HG02870 (cell line): Measurements from ENCODE around the gene SLC22A25.
"Not testable (repeated sequence)": the region's sequence is repeated elsewhere in the genome, so short reads cannot be mapped to it uniquely, and the experiment has no call there.

ENCODE experiments used
- ATAC-seq: cut with Tn5 transposase; IDR thresholded peaks from one replicate; pipeline ENCODE4 v1.9.1; 2021; ENCODE audit warnings: mild to moderate bottlenecking, moderate library complexity; ENCODE audit not compliant: unreplicated experiment

SLC22A25 gene

DNA sequence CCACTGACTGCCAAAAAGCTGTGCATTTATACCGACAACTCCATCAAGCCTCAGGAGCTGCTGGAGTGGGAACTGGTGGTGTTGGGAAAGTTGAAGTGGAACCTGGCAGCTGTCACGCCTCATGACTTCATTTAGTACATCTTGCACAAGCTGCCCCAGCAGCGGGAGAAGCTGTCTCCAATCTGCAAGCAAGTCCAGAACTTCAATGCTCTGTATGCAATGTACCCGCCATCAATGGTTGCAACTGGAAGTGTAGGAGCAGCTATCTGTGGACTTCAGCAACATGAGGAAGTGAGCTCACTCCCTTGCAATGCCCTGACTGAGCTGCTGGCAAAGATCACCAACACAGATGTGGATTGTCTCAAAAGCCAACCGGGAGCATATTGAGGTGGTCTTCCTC, at the start of gene SLC22A25:
SLC22A25 (minus strand) TSS at position 67 of the 400 bp plus-strand sequence. CDS start 13,947 bp downstream, outside the sequence.
- no peak for ATAC-seq

DNA sequence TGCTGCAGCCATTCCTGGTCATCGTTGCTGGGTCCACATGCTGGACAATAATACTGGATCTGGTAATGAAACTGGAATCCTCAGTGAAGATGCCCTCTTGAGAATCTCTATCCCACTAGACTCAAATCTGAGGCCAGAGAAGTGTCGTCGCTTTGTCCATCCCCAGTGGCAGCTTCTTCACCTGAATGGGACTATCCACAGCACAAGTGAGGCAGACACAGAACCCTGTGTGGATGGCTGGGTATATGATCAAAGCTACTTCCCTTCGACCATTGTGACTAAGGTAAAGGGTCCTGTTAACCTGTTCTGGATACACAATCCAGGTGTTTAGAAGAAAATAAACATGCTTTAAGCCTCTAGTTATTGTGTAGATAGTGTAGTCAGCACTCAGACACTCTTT, 46.9 kb upstream of the SLC22A25 start:
- ATAC-seq, result no peak

DNA sequence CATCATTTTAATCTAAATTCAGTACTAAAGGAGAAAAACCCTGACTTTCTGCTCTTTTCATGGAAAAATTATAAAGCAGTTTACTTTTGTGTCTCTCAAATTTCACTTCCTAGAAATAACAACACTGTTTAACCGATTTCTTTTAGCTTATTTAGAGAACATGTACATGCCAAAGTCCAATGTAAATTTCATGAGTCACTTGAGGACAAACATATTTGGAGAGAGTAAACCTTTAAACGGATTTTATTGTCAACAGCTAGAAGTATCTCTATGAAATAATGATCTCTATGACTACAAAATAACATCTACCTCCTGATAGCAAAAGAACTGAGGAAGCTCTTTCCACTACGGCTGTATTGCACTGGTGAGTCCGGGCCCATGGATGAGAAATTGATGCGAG, 46.3 kb upstream of the SLC22A25 start:
- no peak for ATAC-seq

DNA sequence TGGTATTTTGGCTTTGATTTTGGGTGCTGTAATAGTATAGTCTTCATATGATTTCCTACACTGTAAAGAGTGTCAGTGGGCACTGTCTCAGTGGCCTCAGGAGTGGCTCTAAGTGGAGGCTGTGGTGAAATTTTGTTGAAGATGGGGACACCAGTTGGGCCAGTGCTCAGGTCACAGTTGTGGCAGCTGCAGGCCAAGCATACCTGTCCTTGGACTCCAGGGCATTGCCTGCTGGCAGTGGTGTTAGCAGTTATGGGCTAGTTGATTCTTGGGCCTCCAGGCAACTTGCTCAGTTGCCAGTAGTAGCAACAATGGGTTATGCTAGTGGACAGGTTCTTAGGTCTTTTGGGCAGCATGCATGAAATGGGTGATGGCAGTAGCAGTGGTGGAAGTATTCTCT, 39.2 kb upstream of the SLC22A25 start:
- ATAC-seq, result no peak

DNA sequence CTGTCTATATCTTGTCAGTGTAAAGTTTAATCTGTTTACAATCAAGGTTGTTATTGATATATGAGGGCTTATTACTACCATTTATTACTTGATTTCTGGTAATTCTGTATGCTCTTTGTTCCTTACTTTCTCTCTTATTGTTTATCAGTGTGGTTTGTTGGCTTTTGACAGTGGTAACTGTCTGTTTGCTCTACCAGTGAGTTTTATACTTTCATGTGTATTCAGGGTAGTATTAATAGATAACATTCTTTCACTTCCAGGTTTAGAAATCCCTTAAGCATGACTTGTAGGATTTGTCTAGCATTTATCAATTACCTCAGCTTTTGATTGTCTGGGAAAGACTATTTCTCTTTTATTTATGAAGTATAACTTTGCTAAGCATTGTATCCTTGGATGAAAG, 37.5 kb upstream of the SLC22A25 start:
- no peak for ATAC-seq

DNA sequence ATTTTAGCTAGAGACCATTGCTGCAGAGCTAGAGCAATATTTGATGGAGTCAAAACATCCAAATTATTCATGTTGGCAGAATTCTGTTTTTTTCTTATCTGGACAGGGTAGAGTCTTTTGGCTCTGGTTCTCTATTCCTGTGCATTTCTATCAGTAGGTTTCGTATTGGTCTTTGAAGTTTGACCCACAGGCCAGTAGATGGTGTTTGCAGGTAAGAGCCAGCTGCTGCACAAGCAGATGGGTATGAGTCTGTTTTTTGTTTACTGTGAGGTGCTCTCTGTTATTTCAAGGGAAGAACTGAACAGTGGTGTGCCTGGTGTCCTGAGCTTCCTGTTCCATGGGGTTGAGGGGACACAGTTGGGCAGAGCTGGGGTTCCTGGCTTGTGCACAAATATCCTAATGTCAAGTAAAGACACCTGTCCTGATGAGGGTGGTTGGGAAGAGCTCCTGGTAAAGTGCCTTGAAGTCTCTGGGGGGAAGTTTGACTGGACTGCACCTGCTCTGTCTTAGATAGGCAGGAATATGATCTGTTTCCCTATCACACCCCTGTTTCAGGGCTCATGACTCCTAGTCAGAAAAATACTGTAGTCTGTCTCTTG, 34.0 kb upstream of the SLC22A25 start:
- ATAC-seq, result no peak

DNA sequence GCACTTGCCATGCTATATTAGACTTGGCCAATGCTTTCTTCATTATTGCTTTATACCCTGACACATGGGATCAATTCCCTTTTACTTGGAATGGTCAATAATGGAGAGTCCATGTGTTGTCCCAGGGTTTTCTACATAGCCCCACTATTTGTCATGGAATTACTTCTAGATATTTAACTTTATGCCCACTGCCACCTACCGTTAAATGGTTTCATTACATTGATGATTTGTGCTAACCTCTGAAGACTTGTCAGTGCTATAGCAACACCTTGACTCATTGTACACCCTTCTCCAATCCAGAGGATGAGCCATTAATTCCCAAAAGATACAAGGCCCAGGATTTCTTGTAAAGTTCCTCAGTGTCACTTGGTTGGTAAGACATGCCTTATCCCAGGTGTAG, 31.4 kb upstream of the SLC22A25 start:
- no peak for ATAC-seq

DNA sequence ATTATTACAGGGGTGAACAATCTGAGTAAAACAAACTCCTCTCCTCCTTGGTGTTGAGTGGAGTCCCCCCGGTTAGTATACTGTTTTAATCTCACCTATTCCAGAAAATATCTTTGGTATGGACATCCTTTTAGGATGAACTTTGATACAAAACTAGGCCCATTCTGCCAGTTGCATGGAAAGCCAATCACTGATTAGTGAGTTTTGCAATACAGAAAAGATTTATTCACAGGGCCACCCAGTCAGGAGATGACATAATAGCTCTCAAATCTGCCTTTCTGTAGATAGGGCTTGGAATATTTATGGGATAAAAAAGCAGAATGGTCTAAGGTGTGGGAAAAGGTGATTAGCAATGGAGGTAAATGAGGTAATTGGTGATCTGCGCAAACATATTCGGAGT, 30.3 kb upstream of the SLC22A25 start:
- ATAC-seq, result no peak

DNA sequence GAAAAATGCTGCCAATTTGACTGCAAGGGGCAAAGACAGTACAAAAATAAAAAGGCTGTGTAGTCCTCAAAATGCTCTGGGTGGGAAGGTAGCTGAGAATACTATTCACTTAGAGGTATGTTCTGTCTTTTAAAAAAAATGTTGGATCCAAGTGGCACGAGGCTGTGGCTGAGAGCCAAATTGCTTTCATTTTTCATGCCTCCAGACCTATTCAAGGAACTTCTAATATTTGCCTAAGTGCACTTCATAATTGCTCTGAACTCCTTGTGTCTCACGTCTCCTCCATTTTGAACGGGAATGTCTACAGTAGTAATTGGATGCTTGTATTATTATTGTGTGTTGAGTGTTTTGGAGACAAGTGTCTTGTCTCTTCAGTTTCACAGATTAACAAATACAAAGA, 19.1 kb upstream of the SLC22A25 start:
- no peak for ATAC-seq

DNA sequence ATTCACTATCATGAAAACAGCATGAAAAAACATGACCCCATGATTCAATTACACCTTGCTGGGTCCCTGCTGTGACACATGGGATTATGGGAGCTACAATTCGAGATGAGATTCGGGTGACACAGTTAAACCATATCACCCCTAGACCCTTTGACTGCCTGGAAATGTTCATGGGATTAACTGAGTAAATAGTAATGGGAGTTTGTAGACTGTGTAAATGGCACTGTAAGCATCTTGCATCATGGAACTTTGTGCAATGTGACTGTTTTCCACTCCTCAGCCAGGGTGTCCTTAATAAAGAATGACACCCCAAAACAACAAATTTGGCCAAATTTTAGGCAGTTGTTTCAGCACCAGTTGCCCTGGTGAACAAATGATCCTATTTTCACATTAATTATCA, 7.9 kb upstream of the SLC22A25 start:
- ATAC-seq, result no peak

DNA sequence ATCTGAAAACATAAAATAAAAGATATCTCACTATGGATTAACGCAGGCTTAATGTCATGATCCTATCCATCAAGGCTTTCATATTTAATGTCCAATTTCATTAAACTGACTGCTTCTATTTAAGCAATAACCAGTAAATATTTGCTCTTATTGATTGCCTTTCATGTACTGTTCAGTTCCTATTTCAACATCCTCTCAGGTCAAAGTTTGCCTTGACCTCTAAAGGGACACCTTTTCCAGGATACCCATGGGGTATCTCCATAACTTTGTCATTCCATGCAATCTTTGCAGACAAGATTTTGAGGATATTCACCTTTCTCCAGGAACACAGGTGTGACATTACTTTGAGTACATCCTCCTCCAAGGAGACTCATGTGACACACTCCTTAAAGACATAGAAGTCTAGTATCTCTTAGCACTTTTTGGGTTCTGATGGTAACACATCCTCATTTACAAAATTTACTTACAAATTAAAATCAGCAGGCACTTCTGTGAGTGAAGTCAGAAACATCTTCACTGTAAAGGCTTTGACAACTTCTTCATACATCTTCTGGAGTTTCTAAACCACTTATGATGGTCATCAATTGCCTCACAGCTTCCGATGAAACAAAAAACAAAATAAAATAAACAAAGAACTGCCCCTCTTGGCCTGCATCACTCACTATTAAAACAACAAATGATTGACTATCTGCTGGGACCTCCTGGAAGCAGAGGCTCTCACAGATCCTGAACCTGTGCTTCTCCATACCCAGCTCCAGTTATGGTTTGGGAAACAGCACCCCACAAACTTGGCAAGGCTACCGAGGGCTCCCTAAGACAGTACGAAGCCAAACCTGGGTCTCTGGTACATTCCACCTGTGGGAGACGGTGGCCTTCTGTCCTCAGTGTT, 7.0 kb upstream of the SLC22A25 start:
- no peak for ATAC-seq

DNA sequence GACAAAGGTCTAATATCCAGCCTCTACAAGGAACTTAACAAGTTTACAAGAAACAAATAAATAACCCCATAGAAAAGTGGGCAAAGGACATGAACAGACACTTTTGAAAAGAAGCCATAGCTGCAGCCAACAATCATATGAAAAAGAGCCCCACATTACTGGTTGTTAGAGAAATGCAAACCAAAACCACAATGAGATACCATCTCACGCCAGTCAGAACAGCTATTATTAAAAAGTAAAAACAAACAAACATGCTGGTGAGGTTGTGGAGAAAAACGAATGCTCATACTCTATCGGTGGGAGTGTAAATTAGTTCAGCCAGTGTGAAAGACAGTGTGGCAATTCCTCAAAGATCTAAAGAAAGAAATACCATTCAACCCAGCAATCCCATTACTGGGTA, 5.6 kb upstream of the SLC22A25 start:
- ATAC-seq, result no peak

DNA sequence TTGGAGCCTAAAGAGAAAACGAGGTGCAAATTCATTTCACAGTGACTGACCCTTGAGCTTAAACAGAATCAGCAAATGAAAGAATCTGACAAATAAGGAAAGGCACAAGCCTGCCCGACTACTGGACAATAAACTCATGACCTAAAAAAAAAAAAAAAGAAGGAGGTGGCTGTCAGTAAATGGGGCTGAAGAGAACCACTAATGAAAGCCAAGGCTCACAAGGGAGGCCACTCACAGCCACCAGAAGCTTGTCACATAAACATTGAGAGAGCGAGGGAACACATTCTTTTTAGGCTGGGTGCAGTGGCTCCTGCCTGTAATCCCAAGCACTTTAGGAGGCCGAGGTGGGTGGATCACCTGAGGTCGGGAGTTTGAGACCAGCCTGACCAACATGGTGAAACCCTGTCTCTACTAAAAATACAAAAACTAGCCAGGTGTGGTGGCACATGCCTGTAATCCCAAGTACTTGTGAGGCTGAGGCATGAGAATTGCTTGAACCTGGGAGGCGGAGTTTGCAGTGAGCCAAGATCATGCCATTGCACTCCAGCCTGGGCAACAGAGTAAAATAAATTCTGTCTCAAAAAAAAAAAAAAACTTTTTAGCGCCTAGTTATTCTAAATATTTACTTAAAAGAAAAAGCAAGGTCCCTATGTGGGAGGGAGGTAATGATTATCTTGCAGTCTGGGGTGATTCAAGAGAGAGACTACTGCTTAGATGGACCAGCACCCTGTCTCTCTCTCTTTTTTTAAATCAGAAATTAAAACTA, 4.0 kb upstream of the SLC22A25 start:
- not testable (repeated sequence) for ATAC-seq

DNA sequence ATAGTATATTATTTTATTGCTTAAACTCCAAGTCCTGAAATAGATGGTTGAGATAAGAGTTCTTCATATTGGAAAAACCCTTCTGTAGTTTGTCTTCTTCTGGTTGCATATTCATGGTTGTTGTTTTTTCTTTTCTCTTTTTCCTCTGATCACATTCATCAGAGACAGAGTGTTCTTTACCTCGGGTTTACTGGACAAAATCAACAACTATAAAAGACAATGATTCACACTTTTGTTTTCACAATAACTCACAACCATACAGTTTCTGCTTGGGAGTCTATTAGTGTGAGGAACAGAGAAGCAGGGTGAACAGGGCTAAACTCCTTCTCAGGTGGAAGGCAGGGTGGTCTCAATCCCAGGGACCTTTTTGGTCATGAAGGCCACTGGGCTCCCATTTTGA, 2.6 kb upstream of the SLC22A25 start:
- ATAC-seq, result no peak

DNA sequence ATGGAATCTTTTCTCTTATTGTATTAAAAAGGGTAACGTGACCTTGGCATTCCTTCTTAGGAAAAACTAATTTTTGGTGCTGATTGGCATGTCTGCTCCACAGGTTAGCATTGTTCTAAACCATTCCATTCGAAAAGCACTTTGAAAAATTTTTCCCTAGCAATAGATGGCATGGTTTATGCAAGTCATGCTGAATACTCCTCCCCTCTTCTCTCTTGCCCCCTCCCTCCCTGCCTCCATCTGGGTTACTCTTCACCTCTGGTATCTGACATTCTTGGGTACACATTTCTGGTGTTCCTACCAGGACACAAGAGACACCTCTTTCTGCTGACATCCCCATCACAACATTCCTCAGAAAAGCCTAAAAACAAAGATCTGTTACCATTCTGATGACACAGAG, 1.5 kb upstream of the SLC22A25 start:
- no peak for ATAC-seq

DNA sequence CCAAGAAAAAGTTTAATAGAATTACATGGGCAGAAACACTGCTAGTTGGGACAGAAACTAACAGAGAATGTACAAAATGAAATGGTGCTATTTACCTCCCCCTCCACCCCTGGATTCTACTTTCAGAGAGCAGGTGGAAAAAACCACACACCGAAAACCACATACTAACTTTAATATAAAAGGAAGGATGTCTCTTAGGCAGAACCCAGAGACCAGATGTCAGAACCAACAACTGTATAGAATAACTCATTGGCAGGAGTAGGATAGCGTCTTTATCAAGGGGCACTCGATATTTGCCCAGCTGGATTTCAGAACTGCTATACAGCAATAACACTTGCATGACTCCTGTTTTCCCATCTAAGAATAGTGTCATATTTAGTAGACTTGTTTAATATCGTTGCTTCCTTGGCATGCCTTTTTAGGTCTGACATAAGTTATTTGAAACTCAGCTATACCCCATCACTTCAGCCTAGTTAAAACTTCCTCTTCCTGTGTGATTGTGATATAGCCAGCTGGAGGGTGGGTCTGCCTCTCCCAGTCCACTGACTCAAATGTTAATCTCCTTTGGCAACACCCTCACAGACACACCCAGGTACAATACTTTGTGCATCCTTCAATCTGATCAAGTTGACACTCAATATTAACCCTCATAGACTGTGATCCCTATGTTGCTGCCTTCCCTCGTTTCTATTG, 1.2 kb downstream of the SLC22A25 start:
- ATAC-seq, result no peak

DNA sequence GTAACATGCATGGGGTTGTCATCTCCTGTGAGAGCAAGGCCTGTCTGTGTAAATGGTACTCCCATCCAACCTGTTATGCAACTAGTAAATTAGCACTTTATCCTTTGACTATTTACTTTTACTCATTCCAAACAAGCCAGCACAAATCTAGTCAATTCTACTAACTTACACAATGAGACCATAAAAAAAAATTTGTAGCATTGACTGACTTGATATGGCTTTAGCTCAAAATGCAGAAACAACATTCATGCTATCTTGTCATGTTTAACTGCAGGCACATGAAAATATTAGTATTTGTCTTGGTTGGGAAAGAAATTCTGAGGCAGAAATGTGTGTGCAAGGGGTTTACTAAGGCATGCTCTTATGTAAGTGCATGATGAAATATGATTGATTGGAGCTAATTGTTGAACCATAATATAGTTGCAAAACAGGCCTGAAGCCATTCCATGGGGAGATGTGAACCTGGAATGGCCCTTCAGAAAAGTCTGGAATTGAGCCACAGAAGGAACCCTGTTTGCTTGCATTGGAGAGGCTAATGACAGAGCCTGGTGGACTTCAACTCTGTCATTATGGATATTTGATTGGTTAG, 2.5 kb downstream of the SLC22A25 start:
- no peak for ATAC-seq

DNA sequence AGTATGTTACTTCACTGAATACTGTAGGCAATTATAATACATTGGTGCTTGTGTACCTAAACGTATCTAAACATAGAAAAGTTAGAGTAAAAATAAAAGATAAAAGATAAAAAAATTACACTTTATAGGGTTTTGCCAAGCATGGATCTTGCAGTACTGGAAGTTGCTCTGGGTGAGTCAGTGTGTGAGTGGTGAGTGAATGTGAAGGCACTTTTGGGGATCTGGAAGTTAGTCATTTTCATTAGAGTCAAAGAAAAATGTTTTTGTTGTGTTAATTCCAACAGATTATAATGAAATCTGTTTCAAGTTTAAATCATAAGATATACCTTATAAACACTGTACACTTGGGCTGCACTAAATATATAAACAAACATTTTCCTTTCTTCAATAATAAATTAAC, 3.3 kb downstream of the SLC22A25 start:
- no peak for ATAC-seq

DNA sequence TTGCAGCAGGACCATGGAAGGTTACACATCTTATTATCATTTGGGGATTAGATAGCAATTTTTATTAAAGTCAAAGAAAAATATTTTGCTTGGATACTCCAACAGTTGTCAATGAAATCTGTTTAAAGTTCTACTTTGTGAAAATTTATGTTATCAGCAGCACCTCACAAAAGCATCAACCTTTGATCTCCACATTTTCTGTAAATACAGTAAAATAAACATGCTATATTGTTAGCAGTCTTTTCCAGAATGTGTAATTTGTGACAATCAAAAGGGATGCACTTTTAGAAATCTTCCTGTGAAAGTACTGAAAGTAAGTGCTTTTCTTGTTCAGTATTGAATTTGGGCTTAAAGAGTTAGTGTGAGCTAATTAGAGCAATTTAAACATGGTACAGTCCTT, 4.1 kb downstream of the SLC22A25 start:
- ATAC-seq, result no peak

DNA sequence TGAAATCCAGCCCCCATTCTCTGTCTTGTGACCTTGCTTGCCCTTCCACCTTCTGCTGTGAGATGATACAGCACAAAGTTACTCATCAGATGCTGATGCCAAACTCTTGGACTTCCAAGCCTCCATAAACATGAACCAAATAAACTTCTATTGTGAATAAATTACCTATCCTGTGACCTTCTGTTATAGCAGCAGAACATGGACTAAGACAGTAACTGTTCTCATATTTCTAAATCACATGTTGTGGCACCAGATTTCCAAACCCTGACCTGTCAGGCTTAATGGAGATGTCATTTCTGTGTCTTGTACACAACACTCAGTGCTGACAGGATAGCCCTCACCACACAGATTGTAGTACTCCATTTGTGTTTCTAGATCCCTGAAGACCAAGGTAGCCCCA, 6.0 kb downstream of the SLC22A25 start:
- ATAC-seq, result no peak
